K562 (cell line): ENCODE measurements around the gene UBE3B. TPM values are rescaled to one million over a fixed set of nuclear protein-coding genes. Genes with fewer than 3 reads are reported as not detected.
A peak's percentile ranks its signal among the peaks of the same experiment; 100 is the strongest.

ENCODE experiments used
- BDP1 ChIP-seq: IDR thresholded peaks from 3 replicates; pipeline ENCODE4 v1.6.1; 2011; ENCODE audit not compliant: insufficient read length, insufficient read depth
- BHLHE40 ChIP-seq: IDR thresholded peaks from 2 replicates; pipeline ENCODE4 v1.6.1; 2011; ENCODE audit warnings: low read length, improper control_type of control experiment
- BRD4 ChIP-seq: fragments of 200-600 bp; sonication (generic); IDR thresholded peaks from 2 replicates; pipeline ENCODE4 v1.6.1; 2017; ENCODE audit warnings: inconsistent platforms
- FOSL1 ChIP-seq: fragments of 200-800 bp; sonication (Bioruptor generic); conservative IDR thresholded peaks from 2 replicates; pipeline ENCODE4 v1.6.1; 2016; ENCODE audit warnings: missing genetic modification characterization, missing compliant biosample characterization
- MAFG ChIP-seq: fragments of 450-650 bp; conservative IDR thresholded peaks from 2 replicates; pipeline ENCODE4 v1.6.1; 2016; ENCODE audit warnings: missing genetic modification characterization, missing compliant biosample characterization
- MYNN ChIP-seq, 2 experiments: sonication (generic); formaldehyde crosslinking in 1 of 2; IDR thresholded peaks; 2 replicates each; pipeline versions ENCODE4 v1.5.0 to v1.6.1; 2016 to 2020; ENCODE audit warnings: antibody characterized with exemption in 1 of 2, missing genetic modification reagents in 1 of 2
- SNRNP70 ChIP-seq: fragments of 200-400 bp; formaldehyde crosslinking; optimal IDR thresholded peaks from 2 replicates; pipeline ENCODE3; 2017; ENCODE audit warnings: low read depth, low read length
- TEAD1 ChIP-seq, 2 experiments: fragments of 450-650 bp in 1 of 2; sonication (generic) in 1 of 2; formaldehyde crosslinking; IDR thresholded peaks; 2 replicates each; pipeline versions ENCODE4 v1.4.0 to v1.8.0; 2020 to 2022; ENCODE audit warnings: mild to moderate bottlenecking in 2 of 2, missing genetic modification reagents in 1 of 2
- TEAD2 ChIP-seq: fragments of 450-650 bp; IDR thresholded peaks from 2 replicates; pipeline ENCODE4 v1.6.1; 2016; ENCODE audit warnings: missing genetic modification characterization, control low read depth, missing compliant biosample characterization
- ZNF175 ChIP-seq: fragments of 200-800 bp; sonication (Bioruptor generic); IDR thresholded peaks from 2 replicates; pipeline ENCODE4 v1.6.1; 2016; ENCODE audit warnings: low read depth, mild to moderate bottlenecking, missing genetic modification characterization, missing compliant biosample characterization
- ZNF764 ChIP-seq: fragments of 250-450 bp; sonication (Bioruptor Pico); IDR thresholded peaks from 2 replicates; pipeline ENCODE4 v1.4.0; 2020; ENCODE audit warnings: low read depth, mild to moderate bottlenecking, moderate library complexity
- polyA plus RNA-seq, 8 experiments: library from polyadenylated mRNA; depleted of rRNA in 4 of 8; stranded (reverse) in 5 of 8; unstranded in 3 of 8; fragments of >200 nt; fragmentation: Nextera tagmentation in 2 of 8; fragmentation: Illumina TruSeq in 1 of 8; extraction: Ambion mirVana in 2 of 8; extraction: Trizol in 1 of 8; gene quantifications; 2 replicates each; pipeline versions ENCODE4 v1.2.1 to v1.2.3, GENCODE V29; 2011 to 2014; ENCODE audit warnings: inconsistent platforms in 1 of 8, missing spikeins in 1 of 8
- total RNA-seq, 7 experiments: library from RNA; depleted of rRNA in 6 of 7; stranded (reverse); fragments of >200 nt in 6 of 7; fragmentation: Illumina TruSeq in 2 of 7; extraction: Trizol in 2 of 7; gene quantifications; 2 replicates each; pipeline versions ENCODE4 v1.2.1 to v1.2.3, GENCODE V29; 2011 to 2021; ENCODE audit warnings: low replicate concordance in 1 of 7
- TF ChIP-seq, protein P1 (sequence below): fragments of 450-650 bp; IDR thresholded peaks from 2 replicates; pipeline ENCODE4 v1.6.1; 2016; ENCODE audit warnings: mild to moderate bottlenecking, moderate library complexity
- TF ChIP-seq, protein P2 (sequence below): fragments of 450-650 bp; IDR thresholded peaks from 2 replicates; pipeline ENCODE4 v1.6.1; 2018; ENCODE audit not compliant: partially characterized antibody

Gene UBE3B
- total and polyA plus RNA-seq, 9 of the 15 experiments (the other 6 are each of a cell fraction or from before 2014, with no cell fraction given): 7.6 to 23.6 (median 15.5) TPM

DNA sequence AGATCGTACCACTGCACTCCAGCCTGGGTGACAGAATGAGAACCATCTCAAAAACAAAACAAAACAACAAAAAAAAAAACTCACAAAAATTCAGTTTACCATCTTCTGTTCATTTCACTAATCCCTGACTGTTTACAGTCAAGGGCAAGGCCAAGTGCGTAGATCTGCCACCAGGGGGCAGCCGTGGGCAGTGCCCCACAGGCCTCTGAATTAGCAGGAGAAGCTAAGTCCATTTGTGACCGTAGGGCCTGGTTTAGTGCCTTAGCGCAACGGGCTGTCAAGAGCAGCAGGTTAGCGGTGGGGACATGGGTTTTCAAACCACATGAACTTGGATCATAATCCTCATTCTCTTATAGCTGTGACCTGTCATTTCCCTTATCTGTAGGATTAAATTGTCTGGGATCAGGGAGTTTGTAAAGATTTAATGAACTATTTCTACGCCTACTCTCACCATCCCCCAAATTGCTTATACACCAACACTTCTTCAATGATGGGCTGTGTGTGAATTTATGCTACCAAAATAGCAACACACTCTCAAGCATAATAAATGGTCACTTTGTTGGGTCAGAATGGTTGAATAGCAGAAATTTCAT, 49.3 kb upstream of the UBE3B start (continued):
- no peak for TF ChIP-seq ZNF764 (CRISPR knock-in tag)
- TF ChIP-seq BDP1: no peak
- TF ChIP-seq, protein P1, sequence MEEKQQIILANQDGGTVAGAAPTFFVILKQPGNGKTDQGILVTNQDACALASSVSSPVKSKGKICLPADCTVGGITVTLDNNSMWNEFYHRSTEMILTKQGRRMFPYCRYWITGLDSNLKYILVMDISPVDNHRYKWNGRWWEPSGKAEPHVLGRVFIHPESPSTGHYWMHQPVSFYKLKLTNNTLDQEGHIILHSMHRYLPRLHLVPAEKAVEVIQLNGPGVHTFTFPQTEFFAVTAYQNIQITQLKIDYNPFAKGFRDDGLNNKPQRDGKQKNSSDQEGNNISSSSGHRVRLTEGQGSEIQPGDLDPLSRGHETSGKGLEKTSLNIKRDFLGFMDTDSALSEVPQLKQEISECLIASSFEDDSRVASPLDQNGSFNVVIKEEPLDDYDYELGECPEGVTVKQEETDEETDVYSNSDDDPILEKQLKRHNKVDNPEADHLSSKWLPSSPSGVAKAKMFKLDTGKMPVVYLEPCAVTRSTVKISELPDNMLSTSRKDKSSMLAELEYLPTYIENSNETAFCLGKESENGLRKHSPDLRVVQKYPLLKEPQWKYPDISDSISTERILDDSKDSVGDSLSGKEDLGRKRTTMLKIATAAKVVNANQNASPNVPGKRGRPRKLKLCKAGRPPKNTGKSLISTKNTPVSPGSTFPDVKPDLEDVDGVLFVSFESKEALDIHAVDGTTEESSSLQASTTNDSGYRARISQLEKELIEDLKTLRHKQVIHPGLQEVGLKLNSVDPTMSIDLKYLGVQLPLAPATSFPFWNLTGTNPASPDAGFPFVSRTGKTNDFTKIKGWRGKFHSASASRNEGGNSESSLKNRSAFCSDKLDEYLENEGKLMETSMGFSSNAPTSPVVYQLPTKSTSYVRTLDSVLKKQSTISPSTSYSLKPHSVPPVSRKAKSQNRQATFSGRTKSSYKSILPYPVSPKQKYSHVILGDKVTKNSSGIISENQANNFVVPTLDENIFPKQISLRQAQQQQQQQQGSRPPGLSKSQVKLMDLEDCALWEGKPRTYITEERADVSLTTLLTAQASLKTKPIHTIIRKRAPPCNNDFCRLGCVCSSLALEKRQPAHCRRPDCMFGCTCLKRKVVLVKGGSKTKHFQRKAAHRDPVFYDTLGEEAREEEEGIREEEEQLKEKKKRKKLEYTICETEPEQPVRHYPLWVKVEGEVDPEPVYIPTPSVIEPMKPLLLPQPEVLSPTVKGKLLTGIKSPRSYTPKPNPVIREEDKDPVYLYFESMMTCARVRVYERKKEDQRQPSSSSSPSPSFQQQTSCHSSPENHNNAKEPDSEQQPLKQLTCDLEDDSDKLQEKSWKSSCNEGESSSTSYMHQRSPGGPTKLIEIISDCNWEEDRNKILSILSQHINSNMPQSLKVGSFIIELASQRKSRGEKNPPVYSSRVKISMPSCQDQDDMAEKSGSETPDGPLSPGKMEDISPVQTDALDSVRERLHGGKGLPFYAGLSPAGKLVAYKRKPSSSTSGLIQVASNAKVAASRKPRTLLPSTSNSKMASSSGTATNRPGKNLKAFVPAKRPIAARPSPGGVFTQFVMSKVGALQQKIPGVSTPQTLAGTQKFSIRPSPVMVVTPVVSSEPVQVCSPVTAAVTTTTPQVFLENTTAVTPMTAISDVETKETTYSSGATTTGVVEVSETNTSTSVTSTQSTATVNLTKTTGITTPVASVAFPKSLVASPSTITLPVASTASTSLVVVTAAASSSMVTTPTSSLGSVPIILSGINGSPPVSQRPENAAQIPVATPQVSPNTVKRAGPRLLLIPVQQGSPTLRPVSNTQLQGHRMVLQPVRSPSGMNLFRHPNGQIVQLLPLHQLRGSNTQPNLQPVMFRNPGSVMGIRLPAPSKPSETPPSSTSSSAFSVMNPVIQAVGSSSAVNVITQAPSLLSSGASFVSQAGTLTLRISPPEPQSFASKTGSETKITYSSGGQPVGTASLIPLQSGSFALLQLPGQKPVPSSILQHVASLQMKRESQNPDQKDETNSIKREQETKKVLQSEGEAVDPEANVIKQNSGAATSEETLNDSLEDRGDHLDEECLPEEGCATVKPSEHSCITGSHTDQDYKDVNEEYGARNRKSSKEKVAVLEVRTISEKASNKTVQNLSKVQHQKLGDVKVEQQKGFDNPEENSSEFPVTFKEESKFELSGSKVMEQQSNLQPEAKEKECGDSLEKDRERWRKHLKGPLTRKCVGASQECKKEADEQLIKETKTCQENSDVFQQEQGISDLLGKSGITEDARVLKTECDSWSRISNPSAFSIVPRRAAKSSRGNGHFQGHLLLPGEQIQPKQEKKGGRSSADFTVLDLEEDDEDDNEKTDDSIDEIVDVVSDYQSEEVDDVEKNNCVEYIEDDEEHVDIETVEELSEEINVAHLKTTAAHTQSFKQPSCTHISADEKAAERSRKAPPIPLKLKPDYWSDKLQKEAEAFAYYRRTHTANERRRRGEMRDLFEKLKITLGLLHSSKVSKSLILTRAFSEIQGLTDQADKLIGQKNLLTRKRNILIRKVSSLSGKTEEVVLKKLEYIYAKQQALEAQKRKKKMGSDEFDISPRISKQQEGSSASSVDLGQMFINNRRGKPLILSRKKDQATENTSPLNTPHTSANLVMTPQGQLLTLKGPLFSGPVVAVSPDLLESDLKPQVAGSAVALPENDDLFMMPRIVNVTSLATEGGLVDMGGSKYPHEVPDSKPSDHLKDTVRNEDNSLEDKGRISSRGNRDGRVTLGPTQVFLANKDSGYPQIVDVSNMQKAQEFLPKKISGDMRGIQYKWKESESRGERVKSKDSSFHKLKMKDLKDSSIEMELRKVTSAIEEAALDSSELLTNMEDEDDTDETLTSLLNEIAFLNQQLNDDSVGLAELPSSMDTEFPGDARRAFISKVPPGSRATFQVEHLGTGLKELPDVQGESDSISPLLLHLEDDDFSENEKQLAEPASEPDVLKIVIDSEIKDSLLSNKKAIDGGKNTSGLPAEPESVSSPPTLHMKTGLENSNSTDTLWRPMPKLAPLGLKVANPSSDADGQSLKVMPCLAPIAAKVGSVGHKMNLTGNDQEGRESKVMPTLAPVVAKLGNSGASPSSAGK: no peak
- no peak for TF ChIP-seq SNRNP70
- TF ChIP-seq MYNN (IDR thresholded peaks at IDR 0.05): no peak
- TF ChIP-seq MYNN (CRISPR knock-in tag; IDR thresholded peaks at IDR 0.05): no peak
- no peak for TF ChIP-seq ZNF175 (CRISPR knock-in tag)
- TF ChIP-seq TEAD2 (tag): no peak
- no peak for TF ChIP-seq MAFG (tag)
- no peak for TF ChIP-seq BRD4
- TF ChIP-seq, protein P2, sequence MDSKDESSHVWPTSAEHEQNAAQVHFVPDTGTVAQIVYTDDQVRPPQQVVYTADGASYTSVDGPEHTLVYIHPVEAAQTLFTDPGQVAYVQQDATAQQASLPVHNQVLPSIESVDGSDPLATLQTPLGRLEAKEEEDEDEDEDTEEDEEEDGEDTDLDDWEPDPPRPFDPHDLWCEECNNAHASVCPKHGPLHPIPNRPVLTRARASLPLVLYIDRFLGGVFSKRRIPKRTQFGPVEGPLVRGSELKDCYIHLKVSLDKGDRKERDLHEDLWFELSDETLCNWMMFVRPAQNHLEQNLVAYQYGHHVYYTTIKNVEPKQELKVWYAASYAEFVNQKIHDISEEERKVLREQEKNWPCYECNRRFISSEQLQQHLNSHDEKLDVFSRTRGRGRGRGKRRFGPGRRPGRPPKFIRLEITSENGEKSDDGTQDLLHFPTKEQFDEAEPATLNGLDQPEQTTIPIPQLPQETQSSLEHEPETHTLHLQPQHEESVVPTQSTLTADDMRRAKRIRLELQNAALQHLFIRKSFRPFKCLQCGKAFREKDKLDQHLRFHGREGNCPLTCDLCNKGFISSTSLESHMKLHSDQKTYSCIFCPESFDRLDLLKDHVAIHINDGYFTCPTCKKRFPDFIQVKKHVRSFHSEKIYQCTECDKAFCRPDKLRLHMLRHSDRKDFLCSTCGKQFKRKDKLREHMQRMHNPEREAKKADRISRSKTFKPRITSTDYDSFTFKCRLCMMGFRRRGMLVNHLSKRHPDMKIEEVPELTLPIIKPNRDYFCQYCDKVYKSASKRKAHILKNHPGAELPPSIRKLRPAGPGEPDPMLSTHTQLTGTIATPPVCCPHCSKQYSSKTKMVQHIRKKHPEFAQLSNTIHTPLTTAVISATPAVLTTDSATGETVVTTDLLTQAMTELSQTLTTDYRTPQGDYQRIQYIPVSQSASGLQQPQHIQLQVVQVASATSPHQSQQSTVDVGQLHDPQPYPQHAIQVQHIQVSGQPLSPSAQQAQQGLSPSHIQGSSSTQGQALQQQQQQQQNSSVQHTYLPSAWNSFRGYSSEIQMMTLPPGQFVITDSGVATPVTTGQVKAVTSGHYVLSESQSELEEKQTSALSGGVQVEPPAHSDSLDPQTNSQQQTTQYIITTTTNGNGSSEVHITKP: no peak
- no peak for TF ChIP-seq TEAD1 (CRISPR knock-in tag; IDR thresholded peaks at IDR 0.05)
- 0 out of 2 replicates have a peak, but pooled peaks have one; percentile 10 for TF ChIP-seq BHLHE40
- no peak for TF ChIP-seq FOSL1 (tag)
